Dermis blood vessel endothelial cell (primary cell): Measurements from ENCODE around the gene CCRL2. TPM values are rescaled to one million over a fixed set of nuclear protein-coding genes. Genes with fewer than 3 reads are reported as not detected.
"Not testable (repeated sequence)": the region's sequence is repeated elsewhere in the genome, so short reads cannot be mapped to it uniquely, and the experiment has no call there.

Source experiments
- DNase-seq: peaks from one replicate; pipeline ENCODE4 v3.0.0; 2010
- total RNA-seq: library from RNA; depleted of rRNA; stranded (reverse); fragments of >200 nt; gene quantifications from 2 replicates; pipeline ENCODE4 v1.2.3, GENCODE V29; 2014

Gene CCRL2
- total RNA-seq, 1 donor from 2014 or later: 5.1 TPM

GRCh38 chr3:46405301-46406019, 1.6 kb upstream of the CCRL2 start:
- peak; percentile 68 for DNase-seq

DNA sequence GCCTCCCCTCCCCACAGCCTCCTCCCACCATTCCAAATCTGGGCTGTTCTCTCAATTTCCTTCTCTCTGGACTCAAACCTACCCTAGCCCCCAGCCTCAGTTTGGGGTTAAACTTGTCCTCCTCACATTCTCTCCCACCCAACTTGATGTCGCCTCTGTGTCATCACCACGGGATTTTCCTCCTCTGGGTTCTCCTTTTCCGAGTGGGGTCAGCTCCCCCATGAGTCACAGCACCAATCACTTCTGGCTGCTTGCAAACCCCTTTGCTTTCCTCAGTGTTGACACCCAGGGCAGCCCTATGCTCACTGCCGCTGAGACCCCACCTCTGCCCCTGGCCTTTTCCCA, 644 bp upstream of the CCRL2 start:
- peak; percentile 51 for DNase-seq

DNA sequence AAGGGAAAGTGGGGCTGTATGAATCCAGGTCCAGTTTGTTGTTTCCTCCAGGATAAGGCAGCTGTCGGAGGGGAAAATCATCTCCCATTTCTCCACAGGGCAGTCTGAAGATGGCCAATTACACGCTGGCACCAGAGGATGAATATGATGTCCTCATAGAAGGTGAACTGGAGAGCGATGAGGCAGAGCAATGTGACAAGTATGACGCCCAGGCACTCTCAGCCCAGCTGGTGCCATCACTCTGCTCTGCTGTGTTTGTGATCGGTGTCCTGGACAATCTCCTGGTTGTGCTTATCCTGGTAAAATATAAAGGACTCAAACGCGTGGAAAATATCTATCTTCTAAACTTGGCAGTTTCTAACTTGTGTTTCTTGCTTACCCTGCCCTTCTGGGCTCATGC, 911 bp downstream of the CCRL2 start:
- peak; percentile 47 for DNase-seq

DNA sequence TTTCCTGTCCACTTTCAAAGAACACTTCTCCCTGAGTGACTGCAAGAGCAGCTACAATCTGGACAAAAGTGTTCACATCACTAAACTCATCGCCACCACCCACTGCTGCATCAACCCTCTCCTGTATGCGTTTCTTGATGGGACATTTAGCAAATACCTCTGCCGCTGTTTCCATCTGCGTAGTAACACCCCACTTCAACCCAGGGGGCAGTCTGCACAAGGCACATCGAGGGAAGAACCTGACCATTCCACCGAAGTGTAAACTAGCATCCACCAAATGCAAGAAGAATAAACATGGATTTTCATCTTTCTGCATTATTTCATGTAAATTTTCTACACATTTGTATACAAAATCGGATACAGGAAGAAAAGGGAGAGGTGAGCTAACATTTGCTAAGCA, 1.8 kb downstream of the CCRL2 start:
- no peak for DNase-seq

GRCh38 chr3:46409739-46410489, 2.9 kb downstream of the CCRL2 start:
- no peak for DNase-seq

- no peak for DNase-seq
Measured at GRCh38 chr3:46410669-46411068, 3.6 kb downstream of the CCRL2 start.

- DNase-seq: no peak
Measured at GRCh38 chr3:46411271-46411670, 4.2 kb downstream of the CCRL2 start.

DNA sequence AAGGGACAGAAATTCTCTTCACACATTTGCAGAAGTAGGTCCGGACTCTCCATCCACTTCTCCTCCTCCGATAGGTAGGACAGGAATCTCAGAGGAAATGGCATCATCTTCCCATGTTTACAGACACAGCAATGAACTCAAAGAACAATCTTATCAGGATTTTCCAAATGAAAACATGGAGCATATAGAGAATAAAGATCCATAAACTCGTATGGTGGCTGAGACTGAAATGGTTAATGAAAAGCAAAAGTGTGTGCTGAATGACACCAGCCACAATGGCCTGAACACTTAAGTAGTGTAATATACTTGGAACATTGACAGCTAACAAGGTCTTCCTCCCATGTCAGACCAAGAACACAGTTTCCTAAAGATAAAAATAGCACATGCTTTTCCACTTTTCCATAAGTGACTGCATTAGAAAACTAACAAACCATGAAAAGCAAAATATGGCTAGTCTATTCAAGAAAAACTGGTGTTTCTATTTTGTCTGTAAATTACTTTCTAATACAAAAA, 5.8 kb downstream of the CCRL2 start:
- DNase-seq: peak; percentile 51

DNA sequence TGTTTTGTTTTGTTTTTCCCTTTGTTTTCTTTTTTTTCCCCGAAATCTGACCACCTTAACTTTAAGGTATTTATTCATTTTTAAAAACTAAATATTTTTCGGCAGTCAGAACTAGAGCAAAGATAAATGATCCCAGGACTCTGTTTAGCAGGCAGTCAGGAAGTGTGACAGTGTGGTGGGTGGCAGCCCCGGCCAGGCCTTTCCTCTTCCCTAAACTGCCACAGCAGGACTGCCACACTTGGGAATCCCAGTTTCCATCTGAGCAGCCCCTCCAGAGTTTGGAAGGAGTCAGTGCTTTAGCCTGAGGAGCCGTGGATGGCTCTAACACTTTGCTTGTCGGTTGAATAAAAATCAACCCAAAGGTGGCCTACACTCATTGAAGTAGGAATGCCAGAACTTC, 6.9 kb downstream of the CCRL2 start:
- no peak for DNase-seq

GRCh38 chr3:46414739-46415138, 7.7 kb downstream of the CCRL2 start:
- no peak for DNase-seq

GRCh38 chr3:46416125-46416810, 9.2 kb downstream of the CCRL2 start:
- DNase-seq: no peak

DNA sequence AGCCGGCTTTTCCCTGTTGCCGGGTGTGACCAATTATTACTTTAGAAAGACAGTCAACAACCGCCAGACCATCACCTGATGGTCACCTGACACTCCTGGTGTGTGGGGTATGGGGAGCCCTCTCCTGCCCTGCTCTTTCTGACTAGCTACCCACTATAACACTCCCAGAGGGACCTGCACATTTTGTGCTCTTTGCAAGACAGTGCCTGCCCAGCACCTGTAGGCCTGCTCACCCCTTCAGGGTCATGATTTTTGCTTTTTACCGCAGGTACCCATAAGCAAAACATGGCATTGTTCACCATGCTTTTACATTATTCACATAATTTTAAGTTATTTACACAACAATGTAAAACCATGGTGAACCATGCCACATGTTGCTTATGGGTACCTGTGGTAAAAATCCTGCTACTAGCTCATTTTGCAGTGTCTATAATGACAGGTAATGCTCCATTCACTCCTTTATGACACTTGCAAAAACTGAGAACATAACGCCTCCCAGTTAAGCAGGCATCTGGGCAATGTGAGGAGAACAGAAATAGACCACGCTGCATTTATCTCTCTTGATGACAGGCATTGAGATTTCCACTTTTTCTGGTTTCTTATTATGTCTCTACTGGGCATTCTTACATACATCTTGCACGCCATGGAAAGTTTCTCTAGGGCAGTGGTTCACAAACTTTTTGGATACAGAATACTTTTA, 9.9 kb downstream of the CCRL2 start:
- no peak for DNase-seq

GRCh38 chr3:46417841-46418611, 11.0 kb downstream of the CCRL2 start:
- no peak for DNase-seq

- DNase-seq: no peak
Measured at GRCh38 chr3:46419816-46420215, 12.8 kb downstream of the CCRL2 start.

- DNase-seq: no peak
Measured at GRCh38 chr3:46420931-46421330, 13.9 kb downstream of the CCRL2 start.

GRCh38 chr3:46422617-46423016, 15.6 kb downstream of the CCRL2 start:
- DNase-seq: no peak

- DNase-seq: peak; percentile 72
Measured at GRCh38 chr3:46423588-46423987, 16.5 kb downstream of the CCRL2 start.

- not testable (repeated sequence) for DNase-seq
Measured at GRCh38 chr3:46426476-46426875, 19.4 kb downstream of the CCRL2 start.

DNA sequence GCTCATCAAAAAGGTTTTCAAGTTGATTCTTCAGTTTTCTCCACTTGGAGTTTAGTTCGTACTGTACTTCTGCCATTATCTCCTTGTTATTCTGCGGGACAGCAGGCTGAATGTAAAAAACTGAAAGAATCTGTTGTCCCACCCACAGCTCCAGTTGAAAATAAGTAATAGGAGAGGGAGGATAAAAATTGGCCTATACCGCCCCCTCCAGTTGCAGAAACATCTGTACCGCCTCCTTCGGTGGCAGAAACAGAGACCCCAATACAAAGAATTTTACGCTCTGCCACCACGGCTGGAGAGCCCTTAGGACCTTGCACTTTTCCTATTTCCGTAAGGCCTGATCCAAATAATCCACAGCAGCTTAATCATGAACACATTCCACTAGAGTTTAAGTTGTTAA, 20.3 kb downstream of the CCRL2 start:
- peak; percentile 36 for DNase-seq

DNA sequence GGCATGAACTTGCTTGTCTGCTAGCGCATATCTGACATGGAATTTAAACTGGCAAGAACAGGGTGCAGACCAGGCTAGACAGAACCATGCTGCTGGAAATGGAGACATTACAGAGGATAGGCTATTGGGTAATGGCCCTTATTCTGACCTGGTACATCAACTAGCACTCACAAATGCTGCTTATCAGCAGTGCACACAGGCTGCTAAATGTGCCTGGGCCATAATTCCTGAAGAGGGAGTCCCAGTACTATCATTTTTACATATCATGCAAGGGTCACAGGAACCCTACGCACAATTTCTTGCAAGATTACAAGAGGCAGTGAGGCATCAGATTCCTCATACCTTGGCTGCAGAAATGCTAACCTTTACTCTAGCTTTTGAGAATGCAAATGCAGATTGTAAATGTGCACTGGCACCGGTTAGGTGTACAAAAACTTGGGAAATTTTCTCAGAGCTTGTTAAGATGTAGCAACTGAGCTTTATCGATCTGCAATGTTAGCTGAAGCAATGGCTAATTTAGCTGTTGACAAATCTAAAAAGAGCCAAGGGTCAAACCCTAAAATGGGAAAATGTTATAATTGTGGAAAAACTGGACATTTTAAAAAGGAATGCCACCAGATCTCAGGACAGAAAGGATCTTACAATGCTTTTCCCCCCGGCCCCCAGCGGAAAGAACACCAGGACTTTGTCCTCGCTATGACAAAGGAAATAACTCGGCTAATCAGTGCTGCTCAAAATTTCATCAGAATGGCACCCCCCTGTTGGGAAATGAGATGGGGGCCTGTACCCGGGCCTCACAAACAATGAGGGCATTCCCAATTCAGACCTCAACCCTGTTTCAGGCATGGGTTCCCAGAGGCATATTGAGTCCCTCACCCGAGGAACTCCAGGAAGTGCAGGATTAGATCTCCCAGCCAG, 21.1 kb downstream of the CCRL2 start:
- DNase-seq: no peak

GRCh38 chr3:46429250-46429649, 22.2 kb downstream of the CCRL2 start:
- no peak for DNase-seq
